HepG2 (cell line): ENCODE results near the gene SEPHS2. TPM values are rescaled to one million over a fixed set of nuclear protein-coding genes. Genes with fewer than 3 reads are reported as not detected.

Experiments used
- ARNTL ChIP-seq: sonication (generic); formaldehyde crosslinking; IDR thresholded peaks from 2 replicates; pipeline ENCODE4 v1.4.0; 2020; ENCODE audit warnings: mild to moderate bottlenecking, missing genetic modification reagents
- BRD4 ChIP-seq: sonication (generic); formaldehyde crosslinking; IDR thresholded peaks from 2 replicates; pipeline ENCODE4 v1.4.0; 2020; ENCODE audit warnings: missing genetic modification reagents
- DNMT3B ChIP-seq: conservative IDR thresholded peaks from 2 replicates; pipeline ENCODE4 v1.6.1; 2016; ENCODE audit warnings: missing biosample characterization, control low read depth
- KDM2A ChIP-seq: sonication (generic); formaldehyde crosslinking; IDR thresholded peaks from 2 replicates; pipeline ENCODE4 v1.4.0; 2020; ENCODE audit warnings: low read depth, missing genetic modification reagents, borderline replicate concordance
- MIXL1 ChIP-seq: IDR thresholded peaks from 2 replicates; pipeline ENCODE4 v1.6.1; 2016
- MTA1 ChIP-seq: sonication (generic); formaldehyde crosslinking; IDR thresholded peaks from 2 replicates; pipeline ENCODE4 v1.4.0; 2020; ENCODE audit warnings: missing genetic modification reagents, mild to moderate bottlenecking, borderline replicate concordance
- PBX3 ChIP-seq: sonication (generic); formaldehyde crosslinking; IDR thresholded peaks from 2 replicates; pipeline ENCODE4 v1.8.1; 2023; ENCODE audit warnings: missing genetic modification reagents, inconsistent platforms, borderline replicate concordance
- SUZ12 ChIP-seq: fragments of 150-350 bp; IDR thresholded peaks from 2 replicates; pipeline ENCODE4 v1.6.1; 2014; ENCODE audit warnings: low read depth, low read length
- TAF15 ChIP-seq: fragments of 200-400 bp; formaldehyde crosslinking; IDR thresholded peaks from one replicate; pipeline ENCODE4 v1.6.1; 2018; ENCODE audit warnings: mild to moderate bottlenecking, low read depth, low read length; ENCODE audit not compliant: poor library complexity, severe bottlenecking
- ZBTB21 ChIP-seq: sonication (generic); formaldehyde crosslinking; IDR thresholded peaks from 2 replicates; pipeline ENCODE4 v1.4.0; 2020; ENCODE audit warnings: missing genetic modification reagents
- ZFP90 ChIP-seq: sonication (generic); formaldehyde crosslinking; IDR thresholded peaks from 2 replicates; pipeline ENCODE4 v1.8.0; 2022; ENCODE audit warnings: missing genetic modification reagents, mild to moderate bottlenecking, inconsistent platforms, borderline replicate concordance
- ZNF225 ChIP-seq: sonication (generic); formaldehyde crosslinking; IDR thresholded peaks from 2 replicates; pipeline ENCODE4 v1.4.0; 2020; ENCODE audit warnings: mild to moderate bottlenecking, missing genetic modification reagents
- ZNF629 ChIP-seq: sonication (generic); formaldehyde crosslinking; conservative IDR thresholded peaks from 2 replicates; pipeline ENCODE4 v1.5.0; 2020; ENCODE audit warnings: missing genetic modification reagents
- ZNF776 ChIP-seq: sonication (generic); formaldehyde crosslinking; IDR thresholded peaks from 2 replicates; pipeline ENCODE4 v1.4.0; 2020; ENCODE audit warnings: mild to moderate bottlenecking, missing genetic modification reagents
- ZNF850 ChIP-seq: sonication (generic); formaldehyde crosslinking; conservative IDR thresholded peaks from 2 replicates; pipeline ENCODE4 v1.9.0; 2021; ENCODE audit warnings: mild to moderate bottlenecking, missing genetic modification reagents
- ZSCAN5A ChIP-seq: sonication (generic); formaldehyde crosslinking; IDR thresholded peaks from 2 replicates; pipeline ENCODE4 v1.8.0; 2022; ENCODE audit warnings: mild to moderate bottlenecking, missing genetic modification reagents, borderline replicate concordance
- polyA plus RNA-seq, 8 experiments: library from polyadenylated mRNA; depleted of rRNA in 3 of 8; stranded (reverse) in 7 of 8; unstranded in 1 of 8; fragments of >200 nt; fragmentation: Illumina TruSeq in 4 of 8; extraction: Trizol in 4 of 8; gene quantifications; 2 replicates each; pipeline versions ENCODE4 v1.2.1 to v1.2.3, GENCODE V29; 2011 to 2016; ENCODE audit warnings: low read depth in 4 of 8, missing spikeins in 1 of 8, mixed read lengths in 1 of 8; ENCODE audit not compliant: insufficient read depth in 1 of 8
- total RNA-seq, 5 experiments: library from RNA; depleted of rRNA; stranded (reverse); fragments of >200 nt; fragmentation: Illumina TruSeq; extraction: Trizol; gene quantifications; 2 replicates each; pipeline ENCODE4 v1.2.3, GENCODE V29; 2016; ENCODE audit warnings: low read depth in 1 of 5
- TF ChIP-seq, protein P1 (sequence below): sonication (generic); formaldehyde crosslinking; IDR thresholded peaks from 2 replicates; pipeline ENCODE4 v1.5.0; 2020; ENCODE audit warnings: missing genetic modification reagents, mild to moderate bottlenecking, borderline replicate concordance
- TF ChIP-seq, protein P2 (sequence below): sonication (generic); formaldehyde crosslinking; IDR thresholded peaks from 2 replicates; pipeline ENCODE4 v1.4.0; 2020; ENCODE audit warnings: missing genetic modification reagents
- TF ChIP-seq, protein P3 (sequence below): sonication (generic); formaldehyde crosslinking; IDR thresholded peaks from 2 replicates; pipeline ENCODE4 v1.4.0; 2020; ENCODE audit warnings: missing genetic modification reagents, borderline replicate concordance

SEPHS2 gene
- total and polyA plus RNA-seq, 2 of the 13 experiments (the other 11 are each of a cell fraction or from before 2014, with no cell fraction given): 20.7 to 127 TPM

GRCh38 chr16:30458561-30459394 lies 13.1 kb upstream of the SEPHS2 start (continued):
- TF ChIP-seq MTA1 (CRISPR knock-in tag): peak; percentile 85; the same call in 1 of the 2 replicates
- TF ChIP-seq ZNF776 (CRISPR knock-in tag): peak; percentile 91; the same call in 1 of the 2 replicates
- peak; percentile 39; the same call in 1 of the 2 replicates for TF ChIP-seq MIXL1 (CRISPR knock-in tag)
- no peak for TF ChIP-seq PBX3 (CRISPR knock-in tag)
- TF ChIP-seq ZBTB21 (CRISPR knock-in tag): 0 out of 2 replicates have a peak, but pooled peaks have one; percentile 18
- no peak for TF ChIP-seq ZNF225 (CRISPR knock-in tag)
- TF ChIP-seq, protein P1, sequence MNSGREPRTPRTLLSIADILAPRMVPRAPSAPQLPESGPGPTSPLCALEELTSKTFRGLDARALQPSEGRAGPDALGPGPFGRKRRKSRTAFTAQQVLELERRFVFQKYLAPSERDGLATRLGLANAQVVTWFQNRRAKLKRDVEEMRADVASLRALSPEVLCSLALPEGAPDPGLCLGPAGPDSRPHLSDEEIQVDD (CRISPR knock-in tag): no peak
- TF ChIP-seq ZSCAN5A: no peak
- no peak; the same call in 1 of the 2 replicates for TF ChIP-seq KDM2A (CRISPR knock-in tag)
- 0 out of 2 replicates have a peak, but pooled peaks have one; percentile 51 for TF ChIP-seq ARNTL (CRISPR knock-in tag)
- TF ChIP-seq TAF15: no peak
- TF ChIP-seq, protein P2, sequence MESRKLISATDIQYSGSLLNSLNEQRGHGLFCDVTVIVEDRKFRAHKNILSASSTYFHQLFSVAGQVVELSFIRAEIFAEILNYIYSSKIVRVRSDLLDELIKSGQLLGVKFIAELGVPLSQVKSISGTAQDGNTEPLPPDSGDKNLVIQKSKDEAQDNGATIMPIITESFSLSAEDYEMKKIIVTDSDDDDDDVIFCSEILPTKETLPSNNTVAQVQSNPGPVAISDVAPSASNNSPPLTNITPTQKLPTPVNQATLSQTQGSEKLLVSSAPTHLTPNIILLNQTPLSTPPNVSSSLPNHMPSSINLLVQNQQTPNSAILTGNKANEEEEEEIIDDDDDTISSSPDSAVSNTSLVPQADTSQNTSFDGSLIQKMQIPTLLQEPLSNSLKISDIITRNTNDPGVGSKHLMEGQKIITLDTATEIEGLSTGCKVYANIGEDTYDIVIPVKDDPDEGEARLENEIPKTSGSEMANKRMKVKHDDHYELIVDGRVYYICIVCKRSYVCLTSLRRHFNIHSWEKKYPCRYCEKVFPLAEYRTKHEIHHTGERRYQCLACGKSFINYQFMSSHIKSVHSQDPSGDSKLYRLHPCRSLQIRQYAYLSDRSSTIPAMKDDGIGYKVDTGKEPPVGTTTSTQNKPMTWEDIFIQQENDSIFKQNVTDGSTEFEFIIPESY (CRISPR knock-in tag): no peak; the same call in 1 of the 2 replicates
- no peak for TF ChIP-seq DNMT3B (CRISPR knock-in tag)
- TF ChIP-seq, protein P3, sequence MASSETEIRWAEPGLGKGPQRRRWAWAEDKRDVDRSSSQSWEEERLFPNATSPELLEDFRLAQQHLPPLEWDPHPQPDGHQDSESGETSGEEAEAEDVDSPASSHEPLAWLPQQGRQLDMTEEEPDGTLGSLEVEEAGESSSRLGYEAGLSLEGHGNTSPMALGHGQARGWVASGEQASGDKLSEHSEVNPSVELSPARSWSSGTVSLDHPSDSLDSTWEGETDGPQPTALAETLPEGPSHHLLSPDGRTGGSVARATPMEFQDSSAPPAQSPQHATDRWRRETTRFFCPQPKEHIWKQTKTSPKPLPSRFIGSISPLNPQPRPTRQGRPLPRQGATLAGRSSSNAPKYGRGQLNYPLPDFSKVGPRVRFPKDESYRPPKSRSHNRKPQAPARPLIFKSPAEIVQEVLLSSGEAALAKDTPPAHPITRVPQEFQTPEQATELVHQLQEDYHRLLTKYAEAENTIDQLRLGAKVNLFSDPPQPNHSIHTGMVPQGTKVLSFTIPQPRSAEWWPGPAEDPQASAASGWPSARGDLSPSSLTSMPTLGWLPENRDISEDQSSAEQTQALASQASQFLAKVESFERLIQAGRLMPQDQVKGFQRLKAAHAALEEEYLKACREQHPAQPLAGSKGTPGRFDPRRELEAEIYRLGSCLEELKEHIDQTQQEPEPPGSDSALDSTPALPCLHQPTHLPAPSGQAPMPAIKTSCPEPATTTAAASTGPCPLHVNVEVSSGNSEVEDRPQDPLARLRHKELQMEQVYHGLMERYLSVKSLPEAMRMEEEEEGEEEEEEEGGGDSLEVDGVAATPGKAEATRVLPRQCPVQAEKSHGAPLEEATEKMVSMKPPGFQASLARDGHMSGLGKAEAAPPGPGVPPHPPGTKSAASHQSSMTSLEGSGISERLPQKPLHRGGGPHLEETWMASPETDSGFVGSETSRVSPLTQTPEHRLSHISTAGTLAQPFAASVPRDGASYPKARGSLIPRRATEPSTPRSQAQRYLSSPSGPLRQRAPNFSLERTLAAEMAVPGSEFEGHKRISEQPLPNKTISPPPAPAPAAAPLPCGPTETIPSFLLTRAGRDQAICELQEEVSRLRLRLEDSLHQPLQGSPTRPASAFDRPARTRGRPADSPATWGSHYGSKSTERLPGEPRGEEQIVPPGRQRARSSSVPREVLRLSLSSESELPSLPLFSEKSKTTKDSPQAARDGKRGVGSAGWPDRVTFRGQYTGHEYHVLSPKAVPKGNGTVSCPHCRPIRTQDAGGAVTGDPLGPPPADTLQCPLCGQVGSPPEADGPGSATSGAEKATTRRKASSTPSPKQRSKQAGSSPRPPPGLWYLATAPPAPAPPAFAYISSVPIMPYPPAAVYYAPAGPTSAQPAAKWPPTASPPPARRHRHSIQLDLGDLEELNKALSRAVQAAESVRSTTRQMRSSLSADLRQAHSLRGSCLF: no peak
- TF ChIP-seq ZFP90 (CRISPR knock-in tag): no peak
- TF ChIP-seq ZNF629: 0 out of 2 replicates have a peak, but pooled peaks have one; percentile 19
- TF ChIP-seq SUZ12: no peak
- no peak for TF ChIP-seq ZNF850
- peak; percentile 78; the same call in 1 of the 2 replicates for TF ChIP-seq BRD4 (CRISPR knock-in tag)
